IPS DF 6.9 (cell line): ENCODE results near the gene FAM200A.
"Not testable (repeated sequence)": the region's sequence is repeated elsewhere in the genome, so short reads cannot be mapped to it uniquely, and the experiment has no call there.

Experiments used
- DNase-seq: peaks from one replicate; pipeline ENCODE4 v3.0.0-alpha.2; 2013; ENCODE audit warnings: low read depth, low spot score
- H3K27ac ChIP-seq: one replicate; pipeline ENCODE4 v1.5.1; 2013; ENCODE audit warnings: low read length, control low read depth
- H3K27me3 ChIP-seq: 2 replicates; pipeline ENCODE4 v1.6.1; 2013; ENCODE audit warnings: mild to moderate bottlenecking, low read length; ENCODE audit not compliant: control insufficient read depth, insufficient read depth
- H3K36me3 ChIP-seq: 2 replicates; pipeline ENCODE4 v1.6.1; 2013; ENCODE audit warnings: low read length; ENCODE audit not compliant: control insufficient read depth, insufficient read depth
- H3K4me1 ChIP-seq: 2 replicates; pipeline ENCODE4 v1.6.1; 2013; ENCODE audit warnings: low read length; ENCODE audit not compliant: control insufficient read depth, insufficient read depth
- H3K4me3 ChIP-seq: 2 replicates; pipeline ENCODE4 v1.5.1; 2013; ENCODE audit warnings: mild to moderate bottlenecking, low read length
- H3K9me3 ChIP-seq: 2 replicates; pipeline ENCODE4 v1.6.1; 2013; ENCODE audit warnings: low read length, inconsistent platforms; ENCODE audit not compliant: control insufficient read depth, insufficient read depth
- WGBS: extraction: QIAGEN DNeasy Blood & Tissue Kit; methylation state at CpG from one replicate; pipeline ENCODE4 v1.1.7; 2013; ENCODE audit warnings: mixed read lengths, missing lambda C conversion rate; ENCODE audit not compliant: insufficient read length, insufficient coverage; 5-methylcytosine and 5-hydroxymethylcytosine counted together

FAM200A gene

DNA sequence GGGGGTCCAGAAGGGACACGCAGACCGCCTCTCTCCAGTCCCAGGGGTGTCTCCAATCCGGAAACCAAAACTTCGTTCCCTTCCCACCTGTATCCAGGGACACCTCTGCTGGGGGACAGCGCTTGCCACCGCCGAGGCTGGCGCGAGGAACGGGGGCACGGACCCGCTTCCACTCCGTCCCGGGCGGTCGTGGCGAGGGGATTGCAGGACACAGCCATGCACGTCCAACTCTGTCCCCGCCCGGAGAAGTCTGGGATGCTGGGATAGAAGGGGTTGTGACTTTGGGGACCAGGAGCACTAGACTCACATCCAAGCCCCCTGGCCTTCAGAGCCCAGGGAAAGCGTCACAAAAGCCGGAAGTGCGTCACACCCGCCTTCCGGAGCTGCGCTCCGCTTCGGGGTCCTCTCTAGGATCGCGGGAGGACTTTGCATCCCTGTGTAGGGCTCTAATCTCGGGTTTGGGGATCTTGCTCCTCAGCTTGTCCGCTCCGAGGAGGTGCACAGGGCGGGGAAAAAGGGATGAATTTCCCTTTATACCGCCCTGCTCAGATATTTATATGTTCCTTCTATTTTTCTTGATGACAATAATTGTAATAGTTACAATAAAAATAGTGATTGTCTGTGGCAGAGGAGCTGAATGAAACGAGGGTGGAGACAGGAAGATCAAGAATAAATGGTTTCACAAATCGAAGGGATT lies at the start of gene FAM200A:
FAM200A (minus strand) TSS at position 348 of the 697 bp plus-strand sequence. CDS start 3,707 bp downstream, outside the sequence.
- WGBS, result no CpG with 5 or more reads among the region's 37 CpGs
- peaks cover 3% of the 10 kb centered on the region; the same call in 1 of the 2 replicates for H3K36me3 ChIP-seq

DNA sequence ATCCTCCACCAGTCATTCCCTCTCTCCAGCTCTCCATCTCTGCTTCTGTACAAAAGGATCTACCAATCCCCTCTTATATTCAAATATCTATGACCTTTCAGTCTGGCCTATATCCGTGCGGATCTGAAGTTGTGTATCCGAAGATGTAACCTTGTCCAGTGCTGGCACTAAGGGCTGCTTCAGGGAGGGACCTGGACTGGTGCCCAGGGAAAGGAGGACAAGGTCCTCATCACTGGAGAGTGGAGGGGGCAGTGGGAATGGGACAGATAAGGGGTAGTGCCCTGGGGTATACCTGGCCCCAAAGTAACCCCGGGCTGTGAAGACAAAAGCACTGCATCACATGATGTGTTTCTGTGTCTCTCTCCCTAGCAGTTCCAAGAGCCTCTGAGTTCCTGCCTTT lies 47.9 kb upstream of the FAM200A start:
- H3K36me3 ChIP-seq, result no peaks in the 10 kb centered on the region
- H3K27ac ChIP-seq, result no peak overlapping the region
- H3K4me3 ChIP-seq, result no peak overlapping the region
- WGBS, result no CpG with 5 or more reads among the region's 4 CpGs
- peaks cover 4% of the 10 kb centered on the region; the same call in 1 of the 2 replicates for H3K4me1 ChIP-seq
- no peak for DNase-seq
- H3K27me3 ChIP-seq, result no peaks in the 10 kb centered on the region
- H3K9me3 ChIP-seq, result no peaks in the 10 kb centered on the region

More for the DNA sequence above, at the start of gene FAM200A:
- peak; percentile 92 for DNase-seq
- Histone ChIP-seq H3K4me1 (no peaks in the 10 kb centered on the region), H3K27ac (no peak within 1 kb of the TSS), H3K27me3 (no peaks in the 10 kb centered on the region), H3K9me3 (no peaks in the 10 kb centered on the region), H3K4me3 (peak within 1 kb of the TSS; percentile 88; the same call in 1 of the 2 replicates)

DNA sequence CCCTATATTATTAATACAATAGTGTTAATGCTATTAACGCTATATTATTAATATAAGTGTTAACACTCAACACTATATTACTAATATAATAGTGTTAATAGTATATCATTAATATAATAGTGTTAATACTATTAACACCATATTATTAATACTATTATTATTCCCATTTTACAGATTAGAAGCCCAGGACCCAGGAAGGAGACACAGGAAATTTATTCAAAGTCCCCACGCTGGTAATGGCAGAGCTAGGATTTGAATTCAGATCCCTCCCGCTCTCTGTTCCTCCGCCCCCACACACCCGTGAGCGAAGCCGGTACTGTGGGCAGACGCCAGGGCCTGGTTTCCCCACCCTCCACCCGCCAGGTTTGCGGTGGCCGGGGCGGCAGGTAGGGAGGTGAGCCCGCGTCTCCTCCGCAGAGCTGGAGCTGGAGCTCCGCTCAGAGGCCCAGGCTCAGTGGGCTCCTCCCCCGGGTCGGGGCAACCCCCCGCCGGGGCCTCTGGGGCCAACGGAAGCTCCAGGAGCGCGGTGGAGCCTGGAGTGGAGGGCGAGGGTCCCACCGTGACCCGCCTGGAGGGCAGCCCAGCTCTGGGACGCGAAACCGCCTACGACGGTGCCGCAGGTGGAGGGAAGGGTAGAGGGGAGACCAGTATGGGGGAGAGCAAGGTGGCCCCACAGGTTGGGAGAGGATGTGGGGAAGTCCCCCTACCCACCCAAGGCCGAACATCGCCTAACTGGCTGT lies 46.0 kb upstream of the FAM200A start, which contains the start of gene TMEM225B:
TMEM225B (plus strand) TSS at position 506 of the 740 bp plus-strand sequence. CDS start 6,122 bp downstream, outside the sequence.
- H3K27ac ChIP-seq, result no peak within 1 kb of the TSS
- no peaks in the 10 kb centered on the region for H3K36me3 ChIP-seq
- H3K4me1 ChIP-seq, result peaks cover 4% of the 10 kb centered on the region; the same call in 1 of the 2 replicates
- H3K9me3 ChIP-seq, result no peaks in the 10 kb centered on the region
- DNase-seq, result no peak
- H3K27me3 ChIP-seq, result no peaks in the 10 kb centered on the region
- WGBS, result no CpG with 5 or more reads among the region's 34 CpGs
- no peak within 1 kb of the TSS for H3K4me3 ChIP-seq

DNA sequence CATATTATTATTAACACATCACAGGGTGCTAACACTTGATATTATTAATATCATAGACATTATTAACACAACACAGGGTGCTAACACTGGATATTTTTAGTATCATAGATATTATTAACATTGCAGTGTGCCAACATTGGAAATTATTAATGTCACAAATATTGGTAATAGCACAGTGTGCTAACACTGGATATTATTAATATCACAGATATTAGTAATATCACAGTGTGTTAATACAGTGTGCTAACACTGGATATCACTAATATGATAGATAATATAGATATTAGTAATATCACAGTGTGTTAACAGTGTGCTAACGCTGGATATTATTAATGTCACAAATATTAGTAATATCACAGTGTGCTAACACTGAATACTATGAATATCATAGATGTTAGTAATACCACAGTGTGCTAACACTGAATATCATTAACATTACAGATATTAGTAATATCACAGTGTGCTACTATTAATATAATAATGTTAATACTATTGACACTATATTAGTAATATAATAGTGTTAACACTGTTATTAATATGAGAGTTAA lies 44.6 kb upstream of the FAM200A start:
- no peaks in the 10 kb centered on the region for H3K9me3 ChIP-seq
- 0 out of 2 replicates have a peak, but pooled peaks cover 1% of the 10 kb centered on the region for H3K4me1 ChIP-seq
- WGBS, result no CpG with 5 or more reads among the region's 1 CpG
- no peak overlapping the region for H3K4me3 ChIP-seq
- DNase-seq, result no peak
- H3K27ac ChIP-seq, result no peak overlapping the region
- H3K36me3 ChIP-seq, result no peaks in the 10 kb centered on the region
- H3K27me3 ChIP-seq, result no peaks in the 10 kb centered on the region

DNA sequence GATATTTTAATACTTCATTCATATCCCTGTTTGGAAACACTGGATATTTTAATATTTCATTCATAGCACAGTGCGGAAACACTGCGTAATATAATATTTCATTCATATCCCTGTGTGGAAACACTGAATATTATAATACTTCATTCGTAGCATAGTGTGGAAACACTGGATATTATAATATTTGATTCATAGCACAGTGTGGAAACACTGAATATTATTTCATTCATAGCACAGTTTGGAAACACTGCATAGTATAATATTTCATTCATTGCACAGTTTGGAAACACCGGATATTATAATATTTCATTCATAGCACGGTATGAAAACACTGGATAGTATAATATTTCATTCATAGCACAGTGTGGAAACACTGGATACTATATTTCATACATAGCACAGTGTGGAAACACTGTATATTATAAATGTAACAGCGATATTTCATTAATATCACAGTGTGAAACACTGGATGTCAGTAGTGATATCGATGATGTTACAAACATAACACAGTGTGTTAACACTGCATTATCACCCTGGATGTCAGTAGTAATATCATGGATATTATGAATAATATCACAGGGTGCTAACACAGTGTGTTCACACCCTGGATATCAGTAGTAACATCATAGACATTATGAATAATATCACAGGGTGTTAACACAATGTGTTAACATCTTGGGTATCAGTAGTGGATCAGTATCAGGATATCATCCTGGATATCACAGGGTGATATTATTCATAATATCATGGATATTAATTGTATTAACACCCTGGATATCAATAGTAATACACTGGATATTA lies 43.2 kb upstream of the FAM200A start:
- H3K4me3 ChIP-seq, result no peak overlapping the region
- H3K4me1 ChIP-seq, result 0 out of 2 replicates have a peak, but pooled peaks cover 1% of the 10 kb centered on the region
- H3K36me3 ChIP-seq, result no peaks in the 10 kb centered on the region
- WGBS, result no CpG with 5 or more reads among the region's 7 CpGs
- H3K27me3 ChIP-seq, result no peaks in the 10 kb centered on the region
- H3K9me3 ChIP-seq, result no peaks in the 10 kb centered on the region
- no peak for DNase-seq
- no peak overlapping the region for H3K27ac ChIP-seq

DNA sequence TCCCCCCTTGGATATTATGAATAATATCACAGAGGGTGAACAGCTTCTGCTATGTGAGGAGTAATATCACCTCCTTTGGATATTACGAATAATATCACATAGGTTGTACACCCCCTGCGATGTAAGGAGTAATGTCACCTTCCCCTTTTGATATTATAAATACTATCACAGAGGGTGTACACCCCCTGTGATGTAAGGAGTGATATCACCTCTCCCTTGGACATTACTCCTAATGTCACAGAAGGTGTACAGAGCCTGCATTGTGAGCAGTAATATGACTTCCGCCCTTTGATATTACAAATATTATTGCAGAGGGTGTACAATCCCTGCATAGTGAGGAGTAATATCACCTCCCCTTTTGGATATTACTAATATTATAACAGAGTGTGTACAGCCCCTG lies 37.0 kb upstream of the FAM200A start:
- no CpG with 5 or more reads among the region's 3 CpGs for WGBS

DNA sequence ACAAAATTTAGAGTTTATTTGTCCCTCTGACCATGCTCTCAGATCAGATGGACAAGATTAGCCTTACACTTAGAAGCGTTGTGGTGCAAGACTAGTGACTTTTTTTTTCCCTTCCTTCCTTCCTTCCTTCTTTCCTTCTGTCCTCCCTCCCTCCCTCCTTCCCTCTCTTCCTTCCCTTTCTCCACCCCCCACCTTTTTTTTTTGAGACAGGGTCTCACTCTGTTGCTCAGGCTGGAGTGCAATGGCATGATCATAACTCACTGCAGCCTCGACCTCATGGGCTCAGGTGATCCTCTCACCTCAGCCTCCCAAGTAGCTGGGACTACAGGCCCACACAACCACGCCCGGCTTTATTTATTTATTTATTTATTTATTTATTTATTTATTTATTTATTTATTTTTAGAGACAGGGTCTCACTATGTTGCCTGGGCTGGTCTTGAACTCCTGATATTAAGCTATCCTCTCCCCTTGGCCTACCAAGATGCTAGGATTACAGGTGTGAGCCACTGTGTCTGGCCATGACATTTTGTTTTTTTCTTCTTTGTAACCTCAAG lies 28.9 kb upstream of the FAM200A start:
- H3K27me3 ChIP-seq, DNase-seq, H3K27ac ChIP-seq: not testable (repeated sequence)

More for the DNA sequence above, 37.0 kb upstream of the FAM200A start:
- no peaks in the 10 kb centered on the region for H3K27me3 ChIP-seq
- no peak overlapping the region for H3K27ac ChIP-seq
- no peaks in the 10 kb centered on the region for H3K4me1 ChIP-seq
- no peak overlapping the region for H3K4me3 ChIP-seq
- no peak for DNase-seq
- no peaks in the 10 kb centered on the region for H3K36me3 ChIP-seq
- H3K9me3 ChIP-seq, result no peaks in the 10 kb centered on the region; the same call in 1 of the 2 replicates

DNA sequence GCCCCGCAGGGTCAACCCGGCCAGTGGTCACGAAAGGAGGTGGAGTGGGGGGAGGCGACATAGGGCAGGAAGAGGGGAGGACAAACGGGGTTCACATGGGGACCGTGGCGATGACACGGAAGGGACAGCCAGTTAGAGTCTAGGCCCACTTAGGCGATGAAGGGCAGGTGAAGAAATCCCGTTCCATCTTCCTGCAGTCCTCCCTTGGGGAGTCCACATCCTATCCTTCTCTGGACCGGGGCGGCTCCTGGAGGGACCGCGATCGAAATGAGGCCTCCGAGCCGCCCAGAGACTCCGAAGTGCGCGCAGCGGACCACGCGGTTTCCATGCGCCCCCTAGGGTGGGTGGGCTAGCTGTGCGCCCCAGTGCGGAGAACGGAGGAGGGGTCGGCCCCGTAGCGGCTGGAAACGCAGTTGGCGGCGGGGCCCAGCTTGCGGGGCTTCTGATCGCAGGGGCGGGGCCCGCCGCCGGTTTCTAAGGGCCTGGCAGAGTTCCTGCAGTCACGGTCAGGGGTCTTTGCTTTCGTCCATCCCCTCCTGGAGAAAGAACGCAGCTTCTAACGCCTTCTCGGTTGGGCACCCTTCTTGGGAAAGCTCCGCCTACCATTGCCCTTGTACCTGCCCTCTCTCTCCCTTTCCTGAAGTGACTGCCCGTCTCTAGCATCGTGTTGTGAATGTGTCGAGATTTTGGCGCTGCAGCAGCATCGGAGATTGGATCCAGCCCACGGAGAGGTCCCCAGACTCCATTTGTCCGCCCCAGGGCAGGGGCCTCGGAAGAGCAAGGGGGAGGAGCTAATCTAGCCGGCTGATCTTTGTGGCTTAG lies 28.3 kb upstream of the FAM200A start:
- no CpG with 5 or more reads among the region's 54 CpGs for WGBS
- peak; percentile 58 for DNase-seq
- H3K27ac ChIP-seq, result no peak overlapping the region

More for the DNA sequence above, 28.9 kb upstream of the FAM200A start:
- no CpG with 5 or more reads among the region's 4 CpGs for WGBS
- peak overlapping the region; percentile 29; the same call in 1 of the 2 replicates for H3K4me3 ChIP-seq
- H3K4me1 ChIP-seq, H3K36me3 ChIP-seq, H3K9me3 ChIP-seq: not testable (repeated sequence)

DNA sequence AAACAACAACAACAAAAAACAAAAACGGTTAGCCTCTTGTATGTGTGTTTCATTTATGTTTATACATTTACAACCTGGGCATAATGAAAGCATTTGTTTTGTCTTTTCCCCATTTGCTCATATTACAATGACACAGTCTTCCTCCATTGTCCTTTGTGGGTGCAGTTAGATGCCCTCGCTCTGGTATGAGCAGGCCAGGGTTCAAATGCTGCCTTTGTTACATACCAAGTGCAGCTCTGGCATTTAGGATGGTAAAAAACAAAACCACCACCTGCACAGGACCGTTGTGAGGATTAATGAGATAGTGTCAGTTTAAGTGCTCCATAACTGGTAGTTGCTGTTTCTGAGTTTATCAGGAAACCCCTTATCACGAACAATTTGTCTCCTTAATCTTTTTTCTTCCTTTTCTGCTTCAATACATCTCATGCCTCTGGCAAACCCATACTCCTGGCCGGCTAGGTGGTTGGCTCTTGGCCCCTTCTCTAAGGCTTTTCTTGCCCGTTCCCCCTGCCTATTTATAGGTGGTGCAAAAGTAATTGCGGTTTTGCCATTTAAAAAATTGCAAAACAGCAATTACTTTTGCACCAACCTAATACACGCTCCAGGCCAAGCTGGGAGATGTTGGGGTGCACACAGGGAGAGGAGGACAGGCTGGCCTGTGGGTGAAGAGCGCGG lies 27.5 kb upstream of the FAM200A start:
- Histone ChIP-seq H3K36me3 (no peaks in the 10 kb centered on the region), H3K27ac (no peak overlapping the region), H3K4me3 (peak overlapping the region; percentile 29; the same call in 1 of the 2 replicates), H3K4me1 (no peaks in the 10 kb centered on the region), H3K9me3 (no peaks in the 10 kb centered on the region), H3K27me3 (no peaks in the 10 kb centered on the region)
- no peak for DNase-seq
- no CpG with 5 or more reads among the region's 10 CpGs for WGBS

More for the DNA sequence above, 28.3 kb upstream of the FAM200A start:
- H3K4me1 ChIP-seq, result no peaks in the 10 kb centered on the region
- no peaks in the 10 kb centered on the region for H3K36me3 ChIP-seq
- peak overlapping the region; percentile 29; the same call in 1 of the 2 replicates for H3K4me3 ChIP-seq
- no peaks in the 10 kb centered on the region for H3K27me3 ChIP-seq
- H3K9me3 ChIP-seq, result no peaks in the 10 kb centered on the region
